Parathyroid adenoma (tissue), 2 donors: Measurements from ENCODE around the gene CRLF3.
"Not testable (repeated sequence)": the region's sequence is repeated elsewhere in the genome, so short reads cannot be mapped to it uniquely, and the experiment has no call there.

Source experiments
- H2AFZ ChIP-seq: fragments of 300-600 bp; sonication (generic); one replicate; pipeline ENCODE4 v1.7.0; 2017; ENCODE audit warnings: antibody characterized with exemption, mild to moderate bottlenecking
- H3K27ac ChIP-seq: fragments of 300-600 bp; sonication (generic); one replicate; pipeline ENCODE4 v1.7.0; 2017
- H3K27me3 ChIP-seq: fragments of 300-600 bp; sonication (generic); one replicate; pipeline ENCODE4 v1.7.0; 2017; ENCODE audit warnings: low read length; ENCODE audit not compliant: control insufficient read depth, insufficient read depth
- H3K36me3 ChIP-seq: fragments of 300-600 bp; sonication (generic); one replicate; pipeline ENCODE4 v1.7.0; 2017; ENCODE audit warnings: low read length; ENCODE audit not compliant: control insufficient read depth, insufficient read depth
- H3K4me1 ChIP-seq: fragments of 300-600 bp; sonication (generic); one replicate; pipeline ENCODE4 v1.7.0; 2017; ENCODE audit warnings: control low read depth
- H3K4me2 ChIP-seq: fragments of 300-600 bp; sonication (generic); one replicate; pipeline ENCODE4 v1.7.0; 2017; ENCODE audit warnings: low read length
- H3K4me3 ChIP-seq: fragments of 300-600 bp; sonication (generic); one replicate; pipeline ENCODE4 v1.7.0; 2017; ENCODE audit warnings: low read depth, low read length
- H3K79me2 ChIP-seq: fragments of 300-600 bp; sonication (generic); one replicate; pipeline ENCODE4 v1.7.0; 2017; ENCODE audit warnings: control low read depth
- H3K9ac ChIP-seq: fragments of 300-600 bp; sonication (generic); one replicate; pipeline ENCODE4 v1.7.0; 2017; ENCODE audit warnings: mild to moderate bottlenecking
- H3K9me3 ChIP-seq: fragments of 300-600 bp; sonication (generic); one replicate; pipeline ENCODE4 v1.7.0; 2017; ENCODE audit warnings: low read length; ENCODE audit not compliant: control insufficient read depth
- CTCF ChIP-seq: fragments of 300-600 bp; sonication (generic); IDR thresholded peaks from one replicate; pipeline ENCODE4 v1.7.0; 2017; ENCODE audit warnings: antibody characterized with exemption, mild to moderate bottlenecking
- donor health status: primary hyperparathyroidism.

CRLF3 gene

GRCh38 chr17:30761060-30761459 is 63.4 kb downstream of the CRLF3 start:
- no peak overlapping the region for H2AFZ ChIP-seq
- H3K4me3 ChIP-seq, result no peak overlapping the region
- H3K79me2 ChIP-seq, result peaks cover 3% of the 10 kb centered on the region
- H3K27ac ChIP-seq, result no peak overlapping the region
- no peaks in the 10 kb centered on the region for H3K27me3 ChIP-seq
- no peaks in the 10 kb centered on the region for H3K4me1 ChIP-seq
- TF ChIP-seq CTCF, result no peak
- H3K36me3 ChIP-seq, result no peaks in the 10 kb centered on the region
- no peak overlapping the region for H3K9ac ChIP-seq
- no peak overlapping the region for H3K4me2 ChIP-seq
- no peaks in the 10 kb centered on the region for H3K9me3 ChIP-seq

GRCh38 chr17:30753291-30753690 is 71.2 kb downstream of the CRLF3 start:
- not testable (repeated sequence) for H3K36me3 ChIP-seq

GRCh38 chr17:30750982-30751381 is 73.5 kb downstream of the CRLF3 start:
- H3K9me3 ChIP-seq, H3K36me3 ChIP-seq, H3K27me3 ChIP-seq, H3K9ac ChIP-seq, H3K4me1 ChIP-seq, H3K4me3 ChIP-seq, H3K4me2 ChIP-seq, H2AFZ ChIP-seq, H3K27ac ChIP-seq: not testable (repeated sequence)
- H3K79me2 ChIP-seq, result peaks cover 47% of the 10 kb centered on the region

More at GRCh38 chr17:30753291-30753690, 71.2 kb downstream of the CRLF3 start:
- not testable (repeated sequence) for H3K9me3 ChIP-seq, H3K27me3 ChIP-seq, H3K4me3 ChIP-seq, H2AFZ ChIP-seq, H3K27ac ChIP-seq, H3K4me1 ChIP-seq, H3K9ac ChIP-seq, H3K4me2 ChIP-seq
- H3K79me2 ChIP-seq, result peaks cover 39% of the 10 kb centered on the region

- not testable (repeated sequence) for H3K4me1 ChIP-seq, H3K27me3 ChIP-seq, H3K9ac ChIP-seq, H3K27ac ChIP-seq, H3K9me3 ChIP-seq, H3K4me2 ChIP-seq, H3K4me3 ChIP-seq, H3K36me3 ChIP-seq, H2AFZ ChIP-seq
- H3K79me2 ChIP-seq, result peaks cover 28% of the 10 kb centered on the region
These were observed 76.9 kb downstream of the CRLF3 start for GRCh38 chr17:30747621-30748020.

- not testable (repeated sequence) for H3K36me3 ChIP-seq, H3K79me2 ChIP-seq, H3K27ac ChIP-seq, H3K4me3 ChIP-seq, H3K9me3 ChIP-seq, H3K4me2 ChIP-seq, H3K4me1 ChIP-seq, H3K9ac ChIP-seq, H3K27me3 ChIP-seq, H2AFZ ChIP-seq
These were observed 81.8 kb downstream of the CRLF3 start for GRCh38 chr17:30742669-30743068.

- peaks cover 33% of the 10 kb centered on the region for H3K79me2 ChIP-seq
- not testable (repeated sequence) for H3K4me3 ChIP-seq, H3K4me2 ChIP-seq, H3K9me3 ChIP-seq, H3K9ac ChIP-seq, H3K27me3 ChIP-seq, H3K4me1 ChIP-seq, H3K36me3 ChIP-seq, H3K27ac ChIP-seq, H2AFZ ChIP-seq
These were observed 88.1 kb downstream of the CRLF3 start for GRCh38 chr17:30736371-30736770.

- H3K79me2 ChIP-seq, result peaks cover 33% of the 10 kb centered on the region
- H3K4me2 ChIP-seq, H3K27ac ChIP-seq, H3K9ac ChIP-seq, H3K36me3 ChIP-seq, H3K9me3 ChIP-seq, H2AFZ ChIP-seq, H3K27me3 ChIP-seq, H3K4me3 ChIP-seq, H3K4me1 ChIP-seq: not testable (repeated sequence)
These were observed 88.8 kb downstream of the CRLF3 start for GRCh38 chr17:30735644-30736043.

GRCh38 chr17:30735206-30735605 is 89.3 kb downstream of the CRLF3 start:
- peaks cover 33% of the 10 kb centered on the region for H3K79me2 ChIP-seq
- H3K9ac ChIP-seq, H2AFZ ChIP-seq, H3K27me3 ChIP-seq, H3K36me3 ChIP-seq, H3K4me1 ChIP-seq, H3K4me2 ChIP-seq, H3K9me3 ChIP-seq, H3K27ac ChIP-seq, H3K4me3 ChIP-seq: not testable (repeated sequence)

GRCh38 chr17:30734153-30734552 is 90.3 kb downstream of the CRLF3 start:
- not testable (repeated sequence) for H3K4me3 ChIP-seq, H3K4me1 ChIP-seq, H3K27me3 ChIP-seq, H3K4me2 ChIP-seq, H3K9me3 ChIP-seq, H2AFZ ChIP-seq, H3K36me3 ChIP-seq, H3K27ac ChIP-seq, H3K9ac ChIP-seq
- peaks cover 32% of the 10 kb centered on the region for H3K79me2 ChIP-seq
